Vagina (tissue), 2 donors: ENCODE measurements around the gene SPTSSA. TPM values are rescaled to one million over a fixed set of nuclear protein-coding genes. Genes with fewer than 3 reads are reported as not detected.

ENCODE experiments used
- DNase-seq, 2 donors: peaks; one replicate each; pipeline ENCODE4 v3.0.0-alpha.2; 2017; ENCODE audit errors: extremely low spot score in 2 of 2
- H3K27ac ChIP-seq: fragments of 200-600 bp; sonication (generic); one replicate; pipeline ENCODE4 v1.5.1; 2019
- H3K27me3 ChIP-seq: fragments of 200-600 bp; sonication (generic); one replicate; pipeline ENCODE4 v1.5.1; 2019
- H3K36me3 ChIP-seq, 2 donors: fragments of 200-600 bp; sonication (generic); one replicate each; pipeline ENCODE4 v1.5.1; 2017 to 2019
- H3K4me1 ChIP-seq: fragments of 200-600 bp; sonication (generic); one replicate; pipeline ENCODE4 v1.5.1; 2019
- H3K4me3 ChIP-seq, 2 donors: fragments of 200-600 bp; sonication (generic); 1 replicate in 1 of 2; 2 replicates in 1 of 2; pipeline ENCODE4 v1.5.1; 2016 to 2019
- H3K9me3 ChIP-seq: fragments of 200-600 bp; sonication (generic); one replicate; pipeline ENCODE4 v1.5.1; 2019
- POLR2A ChIP-seq, 2 donors: fragments of 450-650 bp; IDR thresholded peaks; one replicate each; pipeline ENCODE4 v1.6.1; 2017; ENCODE audit warnings: antibody characterized with exemption in 2 of 2, mild to moderate bottlenecking in 2 of 2, moderate library complexity in 2 of 2
- POLR2AphosphoS5 ChIP-seq, 2 donors: sonication (generic); formaldehyde crosslinking; IDR thresholded peaks; one replicate each; pipeline ENCODE4 v1.9.0; 2017; ENCODE audit warnings: antibody characterized with exemption in 2 of 2, mild to moderate bottlenecking in 2 of 2, low read depth in 1 of 2; ENCODE audit not compliant: insufficient read depth in 1 of 2
- intact Hi-C: fragments of 100-400 bp; cut with DNase I; formaldehyde crosslinking; loops from one replicate; pipeline ENCODE4 v1.15.1; 2023
- total RNA-seq: library from RNA; depleted of rRNA; stranded (reverse); fragments of >200 nt; gene quantifications from one replicate; pipeline ENCODE4 v1.2.3, GENCODE V29; 2016
- TF ChIP-seq, protein P1 (sequence below), 3 experiments: fragments of 450-650 bp in 2 of 3; fragments of 200-600 bp in 1 of 3; sonication (generic) in 1 of 3; IDR thresholded peaks; one replicate each; pipeline ENCODE4 v1.5.1; 2017 to 2019; ENCODE audit warnings: antibody characterized with exemption in 3 of 3, mild to moderate bottlenecking in 2 of 3, moderate library complexity in 2 of 3

Gene SPTSSA
- total RNA-seq, 1 donor from 2014 or later: 29.0 TPM

DNA sequence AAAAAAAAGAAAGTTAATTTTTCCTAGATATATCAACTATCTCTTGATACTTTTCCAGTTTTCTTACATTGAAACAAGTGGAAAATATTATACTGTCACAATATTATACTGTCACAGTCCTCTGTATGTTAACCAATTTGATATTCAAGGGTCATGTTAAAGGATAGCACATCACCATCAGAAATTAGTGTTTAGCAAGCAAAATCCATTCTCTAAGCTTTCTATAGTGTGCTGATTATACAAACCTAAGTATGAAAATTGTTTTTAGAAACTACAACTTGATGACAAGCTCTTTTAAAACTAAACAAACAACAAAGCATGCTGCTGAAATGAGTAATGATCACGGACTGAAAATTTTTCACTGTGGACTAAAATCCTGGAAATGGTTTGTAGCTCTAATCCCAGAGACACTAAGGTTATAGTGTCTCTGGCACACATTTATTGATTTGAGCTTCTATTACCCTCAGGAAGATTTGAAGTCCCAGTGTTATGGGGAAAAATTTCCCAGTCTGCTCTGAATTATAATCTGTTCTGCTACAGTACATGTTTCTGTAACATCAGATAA is 9.7 kb downstream of the SPTSSA start:
- peaks cover 0 to 12% of the 10 kb centered on the region in 2 donors for H3K36me3 ChIP-seq
- DNase-seq: no peak
- no peak overlapping the region for H3K4me3 ChIP-seq
- no peaks in the 10 kb centered on the region for H3K27me3 ChIP-seq
- H3K4me1 ChIP-seq: peaks cover 3% of the 10 kb centered on the region
- intact Hi-C loops: no loop called here
- H3K9me3 ChIP-seq: no peaks in the 10 kb centered on the region
- TF ChIP-seq POLR2AphosphoS5 (IDR thresholded peaks at IDR 0.05; ENCODE audit: insufficient read depth in 1 of 2, low read depth in 1 of 2): no peak
- TF ChIP-seq, protein P1, sequence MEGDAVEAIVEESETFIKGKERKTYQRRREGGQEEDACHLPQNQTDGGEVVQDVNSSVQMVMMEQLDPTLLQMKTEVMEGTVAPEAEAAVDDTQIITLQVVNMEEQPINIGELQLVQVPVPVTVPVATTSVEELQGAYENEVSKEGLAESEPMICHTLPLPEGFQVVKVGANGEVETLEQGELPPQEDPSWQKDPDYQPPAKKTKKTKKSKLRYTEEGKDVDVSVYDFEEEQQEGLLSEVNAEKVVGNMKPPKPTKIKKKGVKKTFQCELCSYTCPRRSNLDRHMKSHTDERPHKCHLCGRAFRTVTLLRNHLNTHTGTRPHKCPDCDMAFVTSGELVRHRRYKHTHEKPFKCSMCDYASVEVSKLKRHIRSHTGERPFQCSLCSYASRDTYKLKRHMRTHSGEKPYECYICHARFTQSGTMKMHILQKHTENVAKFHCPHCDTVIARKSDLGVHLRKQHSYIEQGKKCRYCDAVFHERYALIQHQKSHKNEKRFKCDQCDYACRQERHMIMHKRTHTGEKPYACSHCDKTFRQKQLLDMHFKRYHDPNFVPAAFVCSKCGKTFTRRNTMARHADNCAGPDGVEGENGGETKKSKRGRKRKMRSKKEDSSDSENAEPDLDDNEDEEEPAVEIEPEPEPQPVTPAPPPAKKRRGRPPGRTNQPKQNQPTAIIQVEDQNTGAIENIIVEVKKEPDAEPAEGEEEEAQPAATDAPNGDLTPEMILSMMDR (IDR thresholded peaks at IDR 0.05): no peak
- TF ChIP-seq POLR2A (IDR thresholded peaks at IDR 0.05): no peak
- no peak overlapping the region for H3K27ac ChIP-seq

DNA sequence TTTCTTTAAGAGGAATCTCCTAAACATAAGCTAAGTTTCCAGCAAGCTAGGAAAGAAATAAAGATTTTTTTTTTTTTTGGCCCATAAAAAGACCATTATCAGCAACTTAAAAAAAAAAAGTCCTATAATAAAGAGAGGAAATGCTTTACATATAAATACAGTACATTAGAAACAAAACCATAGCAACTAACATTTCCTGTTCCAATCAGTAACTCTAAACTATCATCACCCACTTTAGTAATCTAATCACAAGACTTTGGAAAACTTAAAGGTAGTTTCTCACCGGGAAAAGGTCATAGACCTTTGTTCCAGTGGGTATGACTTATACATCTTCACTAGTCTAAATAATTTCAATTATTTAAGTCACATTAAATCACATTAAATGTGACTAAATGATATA is 11.1 kb downstream of the SPTSSA start:
- Histone ChIP-seq H3K4me3 (no peak overlapping the region), H3K27ac (no peak overlapping the region), H3K27me3 (no peaks in the 10 kb centered on the region), H3K4me1 (peaks cover 3% of the 10 kb centered on the region), H3K9me3 (no peaks in the 10 kb centered on the region), H3K36me3 (peaks cover 0 to 12% of the 10 kb centered on the region in 2 donors)
- TF ChIP-seq, protein P1 (IDR thresholded peaks at IDR 0.05): no peak
- TF ChIP-seq POLR2A (IDR thresholded peaks at IDR 0.05) (no peak), POLR2AphosphoS5 (IDR thresholded peaks at IDR 0.05; ENCODE audit: insufficient read depth in 1 of 2, low read depth in 1 of 2) (no peak)
- DNase-seq: no peak
- intact Hi-C loops: no loop called here

DNA sequence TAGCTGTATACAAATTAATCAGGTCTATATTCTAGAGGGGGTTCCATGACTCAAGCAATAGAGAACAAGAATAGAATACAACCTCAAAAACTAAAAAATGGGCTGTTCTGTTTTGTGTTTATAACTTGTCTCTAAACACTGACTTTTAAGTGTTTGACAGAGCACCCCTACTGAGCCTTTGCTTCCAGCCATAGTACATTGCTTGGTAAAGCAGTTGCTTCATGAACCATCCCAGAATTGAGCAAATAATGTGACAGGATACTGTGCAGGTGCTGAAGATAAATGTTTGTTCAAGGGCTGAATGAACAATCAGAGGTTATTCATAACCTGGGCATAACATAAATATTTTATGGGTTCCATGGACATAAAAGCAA is 11.5 kb downstream of the SPTSSA start:
- Histone ChIP-seq H3K4me3 (no peak overlapping the region), H3K27me3 (no peaks in the 10 kb centered on the region), H3K4me1 (peaks cover 3% of the 10 kb centered on the region), H3K36me3 (peaks cover 0 to 10% of the 10 kb centered on the region in 2 donors), H3K27ac (no peak overlapping the region), H3K9me3 (no peaks in the 10 kb centered on the region)
- no peak for DNase-seq
- TF ChIP-seq, protein P1 (IDR thresholded peaks at IDR 0.05): no peak
- TF ChIP-seq POLR2AphosphoS5 (IDR thresholded peaks at IDR 0.05; ENCODE audit: insufficient read depth in 1 of 2, low read depth in 1 of 2) (no peak), POLR2A (IDR thresholded peaks at IDR 0.05) (no peak)
- intact Hi-C loops: no loop called here

DNA sequence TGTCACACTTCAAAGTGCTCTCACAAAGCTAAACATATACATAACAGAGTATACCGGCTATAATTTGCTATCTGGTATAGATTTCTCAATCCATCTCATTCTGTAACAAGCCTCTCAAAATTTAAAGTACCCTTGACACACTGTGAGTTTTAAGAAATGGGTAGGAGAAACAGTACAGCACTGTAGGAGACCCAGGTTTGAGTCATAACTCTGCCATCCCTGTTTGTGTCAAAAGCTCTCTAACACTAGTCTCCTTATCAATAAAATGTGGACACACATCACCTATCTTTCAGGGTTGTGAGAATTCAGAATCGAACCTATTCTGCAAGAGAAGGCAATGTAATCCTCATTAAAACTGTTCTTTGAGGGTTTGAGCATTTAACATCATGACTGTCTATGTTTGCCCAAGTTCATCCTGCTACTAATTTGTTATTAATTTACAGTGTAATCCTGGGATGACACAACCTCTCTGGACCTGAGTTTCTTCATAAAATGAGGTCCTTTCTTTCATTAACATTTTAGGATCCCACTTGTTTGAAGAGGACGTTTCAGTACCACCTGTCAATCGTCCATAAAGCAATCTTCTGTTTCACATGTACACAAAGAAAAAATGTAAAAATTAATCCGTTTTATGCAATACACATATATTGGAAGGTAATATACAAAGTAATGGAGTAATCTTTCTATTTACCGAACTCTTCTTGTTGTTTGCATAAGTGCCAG is 12.1 kb downstream of the SPTSSA start:
- H3K36me3 ChIP-seq: peaks cover 0 to 5% of the 10 kb centered on the region in 2 donors
- no peaks in the 10 kb centered on the region for H3K9me3 ChIP-seq
- no peaks in the 10 kb centered on the region for H3K27me3 ChIP-seq
- H3K4me1 ChIP-seq: peaks cover 3% of the 10 kb centered on the region
- no peak overlapping the region for H3K27ac ChIP-seq
- intact Hi-C loops: no loop called here
- H3K4me3 ChIP-seq: no peak overlapping the region
- DNase-seq: no peak
- no peak for TF ChIP-seq POLR2A (IDR thresholded peaks at IDR 0.05)

DNA sequence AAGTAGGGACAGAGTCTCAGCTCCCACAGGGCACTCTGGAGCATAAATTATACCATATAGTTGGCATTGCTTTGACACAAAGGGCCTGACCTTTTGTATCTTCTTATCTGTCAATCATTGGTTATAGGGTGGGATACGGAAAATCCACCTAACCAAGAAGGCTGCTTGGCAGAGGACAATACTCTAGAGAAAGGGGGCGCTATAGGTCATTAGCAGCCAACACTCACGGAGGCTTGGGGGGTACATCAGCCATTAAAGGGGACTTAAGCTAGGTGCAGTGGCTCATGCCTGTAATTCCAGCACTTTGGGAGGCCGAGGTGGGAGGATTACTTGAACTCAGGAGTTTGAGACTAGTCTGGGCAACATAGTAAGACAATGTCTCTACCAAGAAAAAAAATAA is 22.9 kb downstream of the SPTSSA start:
- no peak overlapping the region for H3K4me3 ChIP-seq
- intact Hi-C loops: no loop called here
- no peaks in the 10 kb centered on the region for H3K36me3 ChIP-seq
- no peak for DNase-seq
- no peaks in the 10 kb centered on the region for H3K9me3 ChIP-seq
- no peaks in the 10 kb centered on the region for H3K27me3 ChIP-seq
- no peak for TF ChIP-seq POLR2AphosphoS5 (IDR thresholded peaks at IDR 0.05; ENCODE audit: insufficient read depth in 1 of 2, low read depth in 1 of 2)
- TF ChIP-seq, protein P1 (IDR thresholded peaks at IDR 0.05): no peak
- no peak for TF ChIP-seq POLR2A (IDR thresholded peaks at IDR 0.05)
- H3K27ac ChIP-seq: no peak overlapping the region
- H3K4me1 ChIP-seq: peaks cover 22% of the 10 kb centered on the region
